ENCODE data around the gene CD14.

DNA sequence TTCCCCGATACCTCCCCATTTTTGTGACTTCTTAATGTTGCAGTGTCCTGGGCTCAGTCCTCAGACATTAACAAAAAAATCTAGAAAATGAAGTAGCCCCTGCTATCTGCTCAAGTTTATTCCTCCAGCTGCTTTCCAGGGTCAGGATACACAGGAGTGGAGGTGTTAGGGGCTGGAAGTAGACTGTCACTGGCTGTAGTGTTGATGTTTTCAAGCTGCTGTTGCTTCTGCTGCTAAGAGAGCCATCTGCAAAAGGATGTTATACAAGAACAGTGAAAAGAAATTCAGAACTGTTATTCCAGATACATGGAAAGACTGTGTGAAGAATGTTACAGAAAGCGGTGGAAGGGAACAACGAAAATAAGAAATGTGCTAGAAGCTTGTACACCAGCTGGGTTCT is 10.7 kb downstream of the CD14 start:
- TF ChIP-seq POLR2A (IDR thresholded peaks at IDR 0.05; ENCODE audit: low read depth, low read length) = no peak
- no peak for TF ChIP-seq JUN (IDR thresholded peaks at IDR 0.05; ENCODE audit: borderline replicate concordance, insufficient read depth, insufficient read length, low read depth)
- TF ChIP-seq, protein P1, sequence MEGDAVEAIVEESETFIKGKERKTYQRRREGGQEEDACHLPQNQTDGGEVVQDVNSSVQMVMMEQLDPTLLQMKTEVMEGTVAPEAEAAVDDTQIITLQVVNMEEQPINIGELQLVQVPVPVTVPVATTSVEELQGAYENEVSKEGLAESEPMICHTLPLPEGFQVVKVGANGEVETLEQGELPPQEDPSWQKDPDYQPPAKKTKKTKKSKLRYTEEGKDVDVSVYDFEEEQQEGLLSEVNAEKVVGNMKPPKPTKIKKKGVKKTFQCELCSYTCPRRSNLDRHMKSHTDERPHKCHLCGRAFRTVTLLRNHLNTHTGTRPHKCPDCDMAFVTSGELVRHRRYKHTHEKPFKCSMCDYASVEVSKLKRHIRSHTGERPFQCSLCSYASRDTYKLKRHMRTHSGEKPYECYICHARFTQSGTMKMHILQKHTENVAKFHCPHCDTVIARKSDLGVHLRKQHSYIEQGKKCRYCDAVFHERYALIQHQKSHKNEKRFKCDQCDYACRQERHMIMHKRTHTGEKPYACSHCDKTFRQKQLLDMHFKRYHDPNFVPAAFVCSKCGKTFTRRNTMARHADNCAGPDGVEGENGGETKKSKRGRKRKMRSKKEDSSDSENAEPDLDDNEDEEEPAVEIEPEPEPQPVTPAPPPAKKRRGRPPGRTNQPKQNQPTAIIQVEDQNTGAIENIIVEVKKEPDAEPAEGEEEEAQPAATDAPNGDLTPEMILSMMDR (IDR thresholded peaks at IDR 0.05; ENCODE audit: extremely low read depth in 1 of 2, insufficient read depth in 1 of 2, low read depth in 1 of 2, low read length in 2 of 2) = no peak
- TF ChIP-seq EZH2 (IDR thresholded peaks at IDR 0.05; ENCODE audit: borderline replicate concordance, low read depth, low read length, severe bottlenecking) = no peak
- no peak for TF ChIP-seq POLR2AphosphoS5 (IDR thresholded peaks at IDR 0.05; ENCODE audit: insufficient read depth, low read depth, low read length)

All from endothelial cell of umbilical vein (primary cell).